ENCODE measurements around the gene SS18L1.
A peak's percentile ranks its signal among the peaks of the same experiment; 100 is the strongest.

The SS18L1 gene

GRCh38 chr20:62195736-62196135 is 52.2 kb downstream of the SS18L1 start:
- DNase-seq (ENCODE audit: low spot score) = no peak

- no peak for DNase-seq (ENCODE audit: low spot score)
These were observed 52.7 kb downstream of the SS18L1 start for GRCh38 chr20:62196286-62196685.

GRCh38 chr20:62197311-62197710 is 53.7 kb downstream of the SS18L1 start:
- no peak for DNase-seq (ENCODE audit: low spot score)

- DNase-seq (ENCODE audit: low spot score) = no peak
These were observed 54.2 kb downstream of the SS18L1 start for GRCh38 chr20:62197801-62198200.

- DNase-seq (ENCODE audit: low spot score) = no peak
These were observed 54.9 kb downstream of the SS18L1 start for GRCh38 chr20:62198496-62198895.

GRCh38 chr20:62198931-62199330 is 55.4 kb downstream of the SS18L1 start:
- no peak for DNase-seq (ENCODE audit: low spot score)

- no peak for DNase-seq (ENCODE audit: low spot score)
These were observed 57.1 kb downstream of the SS18L1 start for GRCh38 chr20:62200491-62201172.

- DNase-seq (ENCODE audit: low spot score) = peak; percentile 49
These were observed 57.9 kb downstream of the SS18L1 start for GRCh38 chr20:62201173-62202082.

GRCh38 chr20:62202083-62202395 is 58.5 kb downstream of the SS18L1 start:
- DNase-seq (ENCODE audit: low spot score) = no peak

- DNase-seq (ENCODE audit: low spot score) = no peak
These were observed 59.3 kb downstream of the SS18L1 start for GRCh38 chr20:62202676-62203377.

GRCh38 chr20:62203378-62204030 is 59.9 kb downstream of the SS18L1 start:
- DNase-seq (ENCODE audit: low spot score) = no peak

- DNase-seq (ENCODE audit: low spot score) = no peak
These were observed 62.2 kb downstream of the SS18L1 start for GRCh38 chr20:62205618-62206387.

GRCh38 chr20:62206388-62206775 is 62.8 kb downstream of the SS18L1 start:
- no peak for DNase-seq (ENCODE audit: low spot score)

- no peak for DNase-seq (ENCODE audit: low spot score)
These were observed 64.7 kb downstream of the SS18L1 start for GRCh38 chr20:62208061-62208794.

GRCh38 chr20:62208795-62209755 is 65.5 kb downstream of the SS18L1 start:
- DNase-seq (ENCODE audit: low spot score) = no peak

GRCh38 chr20:62209850-62210495 is 66.4 kb downstream of the SS18L1 start:
- DNase-seq (ENCODE audit: low spot score) = no peak

GRCh38 chr20:62210496-62210855 is 66.9 kb downstream of the SS18L1 start:
- DNase-seq (ENCODE audit: low spot score) = no peak

- no peak for DNase-seq (ENCODE audit: low spot score)
These were observed 67.6 kb downstream of the SS18L1 start for GRCh38 chr20:62211216-62211615.

- no peak for DNase-seq (ENCODE audit: low spot score)
These were observed 68.3 kb downstream of the SS18L1 start for GRCh38 chr20:62211769-62212288.

Data from germinal center (tissue), 1 donor.